ENCODE measurements around the gene IL2RG.

Gene IL2RG

DNA sequence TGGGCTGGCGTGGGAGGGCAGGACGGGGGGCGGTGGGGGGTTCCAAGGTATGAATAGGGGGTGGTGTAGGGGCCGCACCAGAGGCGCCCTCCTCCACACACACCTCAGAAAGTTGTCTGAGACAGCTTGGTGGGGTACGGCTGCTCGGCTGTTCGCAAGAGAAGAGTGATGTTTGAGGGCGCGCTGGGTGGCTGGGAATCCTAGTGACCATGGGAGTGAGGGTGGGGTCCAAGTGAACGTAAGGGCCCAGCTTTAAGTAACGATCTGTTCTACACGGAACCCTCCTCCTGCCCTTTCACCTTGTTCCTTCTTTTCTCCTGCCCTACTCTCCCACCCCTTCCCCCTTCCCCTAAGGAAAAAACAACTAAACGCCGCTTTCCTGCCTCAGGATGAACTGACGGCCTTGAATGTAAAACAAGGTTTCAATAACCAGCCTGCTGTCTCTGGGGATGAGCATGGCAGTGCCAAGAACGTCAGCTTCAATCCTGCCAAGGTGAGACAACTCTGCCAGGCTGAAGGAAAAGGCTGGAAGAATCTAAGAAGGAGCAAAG lies 7.7 kb upstream of the IL2RG start:
- Histone ChIP-seq H3K4me3 (peak overlapping the region; percentile 58 to 77 (median 68)), H3K27ac (peak overlapping the region; percentile 80 to 92 (median 86); a peak in 21 of 22 replicates), H3K27me3 (peaks cover 42 to 78% (median 62%) of the 10 kb centered on the region in 11 experiments), H3K9me3 (replicated peaks in 1 of 11) (no peaks in the 10 kb centered on the region; a peak in 2 of 22 replicates), H3K36me3 (peaks cover 30 to 47% (median 38%) of the 10 kb centered on the region in 11 experiments), H3K9ac (peak overlapping the region; percentile 84 to 92 (median 88)), H4K20me1 (peaks cover 0 to 9% (median 0%) of the 10 kb centered on the region in 11 experiments; a peak in 4 of 22 replicates), H3K4me2 (peak overlapping the region; percentile 70 to 86 (median 81)), H3K4me1 (peaks cover 9 to 24% (median 19%) of the 10 kb centered on the region in 10 experiments; a peak in 19 of 20 replicates)
- TF ChIP-seq Cebpa-rat (IDR thresholded peaks at IDR 0.05) = no peak

DNA sequence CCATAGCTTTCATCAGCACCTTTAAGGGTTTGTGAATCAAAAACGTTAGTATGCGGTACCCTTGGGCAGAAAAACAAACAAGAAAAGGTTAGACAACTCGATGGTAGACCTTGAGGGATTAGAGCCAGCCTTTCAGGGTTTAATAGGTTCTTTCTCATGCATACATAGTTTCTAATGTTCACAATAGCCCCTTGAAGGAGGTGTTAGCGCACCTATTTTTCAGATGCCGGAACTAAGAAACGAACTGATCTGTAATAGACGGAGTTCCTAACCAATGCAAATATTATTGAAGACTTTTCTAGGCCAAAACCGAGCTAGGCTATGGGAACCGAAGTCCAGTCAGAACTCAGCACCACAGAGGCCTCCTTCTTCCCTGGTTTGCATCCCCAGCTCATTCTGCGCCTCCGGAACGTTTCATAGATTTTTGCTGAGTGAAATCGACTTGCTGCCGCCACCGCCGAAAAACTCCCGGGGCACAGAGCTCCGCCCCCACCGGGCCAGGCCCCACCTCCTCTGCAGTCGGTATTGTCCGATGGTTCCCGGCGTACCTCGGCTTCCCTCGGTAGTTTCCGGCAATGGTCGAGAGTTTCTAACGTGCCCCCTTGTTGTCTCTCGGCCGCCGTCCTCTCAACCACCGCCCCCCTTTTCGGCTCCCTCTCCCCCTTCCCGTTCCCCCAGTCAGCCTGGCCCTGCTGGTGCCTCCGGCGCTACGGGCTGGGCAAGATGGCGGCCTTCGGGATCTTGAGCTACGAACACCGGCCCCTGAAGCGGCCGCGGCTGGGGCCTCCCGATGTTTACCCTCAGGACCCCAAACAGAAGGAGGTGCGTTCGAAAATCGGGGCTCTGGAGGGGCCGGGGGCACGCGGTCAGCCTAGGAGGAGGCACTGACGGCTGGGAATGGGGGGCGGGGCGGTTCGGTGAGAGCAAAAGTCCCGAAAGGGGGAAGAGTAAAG lies 6.9 kb upstream of the IL2RG start, which contains the start of gene MED12:
MED12 (plus strand) TSS at position 565 of the 953 bp plus-strand sequence; CDS start at position 724, 159 bp downstream.
- peak within 1 kb of the TSS; percentile 80 to 92 (median 86) for H3K27ac ChIP-seq

DNA sequence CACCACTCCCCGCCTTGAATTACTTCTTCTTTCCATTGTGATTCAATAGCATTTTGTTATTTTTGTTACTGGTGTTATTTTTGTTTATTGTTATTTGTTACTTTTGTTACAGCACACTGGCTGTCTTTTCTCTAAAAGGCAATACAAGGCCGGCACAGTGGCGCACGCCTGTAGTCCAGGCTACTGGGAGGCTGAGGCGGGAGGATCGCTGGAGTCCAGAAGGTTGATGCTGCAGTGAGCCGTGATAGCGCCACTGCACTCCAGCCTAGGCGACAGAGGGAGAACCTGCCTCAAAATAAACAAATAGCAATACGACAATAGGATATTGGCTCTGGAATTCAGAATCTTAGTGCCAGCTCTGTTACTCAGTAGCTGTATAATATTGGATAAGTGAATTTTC lies 6.0 kb upstream of the IL2RG start:
- Histone ChIP-seq H3K36me3 (peaks cover 13 to 30% (median 21%) of the 10 kb centered on the region in 11 experiments; a peak in 21 of 22 replicates), H4K20me1 (peaks cover 0 to 5% (median 0%) of the 10 kb centered on the region in 11 experiments; a peak in 2 of 22 replicates), H3K27me3 (peaks cover 41 to 78% (median 62%) of the 10 kb centered on the region in 11 experiments), H3K4me2 (peak overlapping the region; percentile 49 to 80 (median 73); a peak in 21 of 22 replicates), H3K9ac (peak overlapping the region in 7 of 11 experiments; percentile 84 to 91 (median 88); a peak in 8 of 22 replicates), H3K9me3 (replicated peaks in 1 of 11) (no peaks in the 10 kb centered on the region; a peak in 2 of 22 replicates), H3K4me3 (peak overlapping the region in 1 of 10 experiments; percentile 69; a peak in 2 of 20 replicates), H3K4me1 (peaks cover 21 to 39% (median 26%) of the 10 kb centered on the region in 10 experiments), H3K27ac (peak overlapping the region in 1 of 11 experiments; percentile 88; a peak in 3 of 22 replicates)
- TF ChIP-seq Cebpa-rat (IDR thresholded peaks at IDR 0.05) = no peak

More for the DNA sequence above, 6.9 kb upstream of the IL2RG start, which contains the start of gene MED12:
- TF ChIP-seq Cebpa-rat (IDR thresholded peaks at IDR 0.05) = no peak
- Histone ChIP-seq H3K4me3 (peak within 1 kb of the TSS; percentile 58 to 77 (median 68)), H3K4me1 (peaks cover 11 to 29% (median 19%) of the 10 kb centered on the region in 10 experiments; a peak in 19 of 20 replicates), H3K9me3 (replicated peaks in 1 of 11) (no peaks in the 10 kb centered on the region; a peak in 2 of 22 replicates), H3K36me3 (peaks cover 22 to 40% (median 30%) of the 10 kb centered on the region in 11 experiments), H4K20me1 (peaks cover 0 to 9% (median 0%) of the 10 kb centered on the region in 11 experiments; a peak in 4 of 22 replicates), H3K9ac (peak within 1 kb of the TSS; percentile 84 to 92 (median 88)), H3K4me2 (peak within 1 kb of the TSS; percentile 70 to 86 (median 81)), H3K27me3 (peaks cover 42 to 78% (median 62%) of the 10 kb centered on the region in 11 experiments)

DNA sequence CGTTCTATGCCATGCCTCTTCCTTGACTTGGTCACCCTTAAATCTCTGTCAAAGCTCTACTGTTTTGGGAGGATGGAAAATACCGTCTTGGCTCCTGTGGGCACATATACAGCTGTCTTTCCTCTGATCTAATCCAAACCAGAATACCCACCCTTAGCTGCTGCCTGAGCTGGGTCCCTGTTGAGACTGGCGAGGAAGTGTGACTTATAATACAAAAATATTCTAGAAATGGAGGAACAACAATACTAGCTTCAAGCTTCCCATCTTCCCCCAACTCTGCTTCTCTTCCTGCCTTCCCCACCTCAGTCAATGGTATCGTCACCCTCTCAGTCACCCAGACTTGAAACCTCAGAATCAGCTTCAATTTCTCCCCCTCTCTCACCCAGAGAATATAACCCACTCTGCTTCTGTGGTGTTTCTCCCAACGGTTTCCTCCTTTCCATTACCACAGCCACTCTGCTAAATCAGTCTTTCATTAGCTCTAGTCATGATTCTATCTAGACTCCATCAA lies 599 bp upstream of the IL2RG start:
- Histone ChIP-seq H3K4me1 (peaks cover 58 to 66% (median 62%) of the 10 kb centered on the region in 10 experiments), H3K9ac (peak overlapping the region; percentile 61 to 77 (median 70); a peak in 21 of 22 replicates), H4K20me1 (peaks cover 0 to 4% (median 0%) of the 10 kb centered on the region in 11 experiments; a peak in 1 of 22 replicates), H3K4me2 (peak overlapping the region; percentile 49 to 84 (median 77)), H3K4me3 (peak overlapping the region; percentile 4 to 68 (median 56); a peak in 19 of 20 replicates), H3K36me3 (no peaks in the 10 kb centered on the region), H3K27ac (peak overlapping the region; percentile 69 to 88 (median 84)), H3K9me3 (replicated peaks in 1 of 11) (no peaks in the 10 kb centered on the region), H3K27me3 (peaks cover 73 to 96% (median 88%) of the 10 kb centered on the region in 11 experiments)
- no peak for TF ChIP-seq Cebpa-rat (IDR thresholded peaks at IDR 0.05)

- H3K4me3 ChIP-seq = peak overlapping the region in 9 of 10 experiments; percentile 39 to 59 (median 51); a peak in 17 of 20 replicates
- H3K36me3 ChIP-seq = no peaks in the 10 kb centered on the region
- H4K20me1 ChIP-seq = peaks cover 0 to 4% (median 0%) of the 10 kb centered on the region in 11 experiments; a peak in 1 of 22 replicates
- H3K9ac ChIP-seq = peak overlapping the region in 9 of 11 experiments; percentile 40 to 76 (median 63); a peak in 15 of 22 replicates
- peaks cover 80 to 100% (median 96%) of the 10 kb centered on the region in 11 experiments for H3K27me3 ChIP-seq
- H3K27ac ChIP-seq = peak overlapping the region in 9 of 11 experiments; percentile 62 to 88 (median 85); a peak in 18 of 22 replicates
- peak overlapping the region; percentile 49 to 84 (median 77) for H3K4me2 ChIP-seq
- no peak for TF ChIP-seq Cebpa-rat (IDR thresholded peaks at IDR 0.05)
- H3K9me3 ChIP-seq (replicated peaks in 1 of 11) = no peaks in the 10 kb centered on the region
- H3K4me1 ChIP-seq = peaks cover 84 to 95% (median 89%) of the 10 kb centered on the region in 10 experiments
These were observed 2.3 kb downstream of the IL2RG start for GRCh38 chrX:71109051-71109450.

DNA sequence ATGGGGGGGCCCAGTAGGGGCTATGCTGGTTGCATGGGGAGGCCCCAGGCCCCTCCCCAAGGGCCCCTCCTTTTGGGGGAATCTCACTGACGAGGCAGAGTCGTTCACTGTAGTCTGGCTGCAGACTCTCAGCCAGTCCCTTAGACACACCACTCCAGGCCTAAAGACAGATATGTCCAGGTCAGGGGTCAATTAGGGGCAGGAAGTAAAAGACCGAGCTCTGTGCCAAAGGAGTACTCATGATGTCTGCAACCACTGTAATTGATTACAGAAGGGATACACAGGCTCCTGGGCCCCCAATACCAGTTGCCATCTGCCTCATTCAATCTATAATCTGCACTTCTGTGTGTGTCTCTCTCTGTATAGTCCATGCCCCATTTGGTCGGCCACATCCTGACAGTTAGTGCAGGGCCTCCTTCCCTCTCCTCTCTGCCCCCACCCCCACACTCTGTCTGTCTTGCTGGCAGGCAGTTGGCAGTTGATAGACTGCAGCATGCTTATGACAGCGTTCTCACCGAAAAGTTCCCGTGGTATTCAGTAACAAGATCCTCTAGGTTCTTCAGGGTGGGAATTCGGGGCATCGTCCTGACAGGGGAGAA lies 3.5 kb downstream of the IL2RG start:
- Histone ChIP-seq H3K4me2 (peak overlapping the region; percentile 49 to 84 (median 77)), H3K36me3 (no peaks in the 10 kb centered on the region), H3K27me3 (peaks cover 74 to 100% (median 96%) of the 10 kb centered on the region in 11 experiments), H3K4me3 (peak overlapping the region in 9 of 10 experiments; percentile 39 to 59 (median 51); a peak in 18 of 20 replicates), H3K9ac (peak overlapping the region; percentile 21 to 76 (median 62); a peak in 18 of 22 replicates), H3K9me3 (replicated peaks in 1 of 11) (no peaks in the 10 kb centered on the region), H3K4me1 (peaks cover 86 to 100% (median 94%) of the 10 kb centered on the region in 10 experiments), H3K27ac (peak overlapping the region in 10 of 11 experiments; percentile 35 to 88 (median 84); a peak in 19 of 22 replicates), H4K20me1 (peaks cover 0 to 4% (median 0%) of the 10 kb centered on the region in 11 experiments; a peak in 1 of 22 replicates)
- TF ChIP-seq Cebpa-rat (IDR thresholded peaks at IDR 0.05) = no peak

GRCh38 chrX:71107245-71107644 lies 4.1 kb downstream of the IL2RG start:
- Histone ChIP-seq H3K27ac (peak overlapping the region in 9 of 11 experiments; percentile 62 to 88 (median 85); a peak in 17 of 22 replicates), H3K9ac (peak overlapping the region in 7 of 11 experiments; percentile 61 to 76 (median 68); a peak in 11 of 22 replicates), H3K4me2 (peak overlapping the region; percentile 49 to 89 (median 79)), H4K20me1 (peaks cover 0 to 4% (median 0%) of the 10 kb centered on the region in 11 experiments; a peak in 1 of 22 replicates), H3K4me3 (peak overlapping the region in 2 of 10 experiments; percentile 51 to 59; a peak in 1 of 20 replicates), H3K36me3 (no peaks in the 10 kb centered on the region), H3K9me3 (replicated peaks in 1 of 11) (no peaks in the 10 kb centered on the region), H3K27me3 (peaks cover 74 to 100% (median 96%) of the 10 kb centered on the region in 11 experiments), H3K4me1 (peaks cover 86 to 100% (median 94%) of the 10 kb centered on the region in 10 experiments)
- no peak for TF ChIP-seq Cebpa-rat (IDR thresholded peaks at IDR 0.05)
